ENCODE data around the gene EIF3L. TPM values are rescaled to one million over a fixed set of nuclear protein-coding genes. Genes with fewer than 3 reads are reported as not detected.
A peak's percentile ranks its signal among the peaks of the same experiment; 100 is the strongest.

The EIF3L gene
- total and polyA plus RNA-seq, 10 of the 15 experiments (the other 5 are each of a cell fraction or from before 2014, with no cell fraction given) = 294 to 1,037 (median 618) TPM

- TF ChIP-seq ZNF592 (IDR thresholded peaks at IDR 0.05) = peak; percentile 98
- TF ChIP-seq NRF1 (conservative IDR thresholded peaks at IDR 0.05; ENCODE audit: low read depth, low read length) = peak; percentile 80
- 0 out of 2 replicates have a peak, but pooled peaks have one; percentile 40 for TF ChIP-seq DPF2 (IDR thresholded peaks at IDR 0.05)
- no peak for TF ChIP-seq MYC (IDR thresholded peaks at IDR 0.05; ENCODE audit: insufficient read depth, insufficient read length, insufficient replicate concordance, low read length, severe bottlenecking)
- peak; percentile 92 for TF ChIP-seq ZBTB40 (IDR thresholded peaks at IDR 0.05; ENCODE audit: borderline replicate concordance)
- peak; percentile 74 for TF ChIP-seq NR2C1 (IDR thresholded peaks at IDR 0.05)
- 0 out of 2 replicates have a peak, but pooled peaks have one; percentile 48 for TF ChIP-seq TARDBP (IDR thresholded peaks at IDR 0.05; ENCODE audit: borderline replicate concordance)
- TF ChIP-seq EED (IDR thresholded peaks at IDR 0.05; ENCODE audit: low read depth) = peak; percentile 70
- TF ChIP-seq IRF4 (IDR thresholded peaks at IDR 0.05; ENCODE audit: low read depth, low read length) = no peak
- TF ChIP-seq POLR2AphosphoS5 (IDR thresholded peaks at IDR 0.05; ENCODE audit: low read length) = peak; percentile 97
- TF ChIP-seq E4F1 (IDR thresholded peaks at IDR 0.05; ENCODE audit: borderline replicate concordance, partially characterized antibody) = peak; percentile 61
- no peak for TF ChIP-seq TCF3 (IDR thresholded peaks at IDR 0.05; ENCODE audit: borderline replicate concordance, insufficient read depth, low read depth, low read length)
- no peak for TF ChIP-seq MEF2A (IDR thresholded peaks at IDR 0.05; ENCODE audit: insufficient read depth, low read depth, low read length)
- peak; percentile 91 for TF ChIP-seq POLR2A (IDR thresholded peaks at IDR 0.05; ENCODE audit: low read depth, low read length)
- peak; percentile 97 for TF ChIP-seq PML (IDR thresholded peaks at IDR 0.05; ENCODE audit: low read length)
- peak; percentile 78 for TF ChIP-seq GATAD2B (conservative IDR thresholded peaks at IDR 0.05; ENCODE audit: low read depth)
- no peak; a peak in 1 of 4 replicates for TF ChIP-seq BHLHE40 (IDR thresholded peaks at IDR 0.05; ENCODE audit: borderline replicate concordance in 1 of 2, low read depth in 2 of 2, low read length in 1 of 2)
- no peak for TF ChIP-seq YBX1 (IDR thresholded peaks at IDR 0.05)
- no peak for TF ChIP-seq STAT3 (IDR thresholded peaks at IDR 0.05; ENCODE audit: low read depth, low read length)
- peak; percentile 86; the same call in 2 of the 3 replicates for TF ChIP-seq POU2F2 (IDR thresholded peaks at IDR 0.05; ENCODE audit: borderline replicate concordance, low read depth, low read length)
- TF ChIP-seq CBX5 (IDR thresholded peaks at IDR 0.05; ENCODE audit: low read depth) = no peak
Measured at GRCh38 chr22:37849089-37849751, at the start of gene EIF3L (continued).
